Activated CD4-positive, alpha-beta T cell treated with anti-CD3 and anti-CD28 coated beads, Interleukin-2, amount 50 U/mL, for 24 hours (primary cell): ENCODE measurements around the gene OR8B2.
"Not testable (repeated sequence)": the region's sequence is repeated elsewhere in the genome, so short reads cannot be mapped to it uniquely, and the experiment has no call there.

ENCODE experiments used
- DNase-seq, 2 donors: peaks; one replicate each; pipeline ENCODE4 v3.0.0-alpha.2; 2020; ENCODE audit warnings: low read depth in 1 of 2, low spot score in 1 of 2

The OR8B2 gene

GRCh38 chr11:124384399-124384798 lies at the start of gene OR8B2:
Gene OR8B2, minus strand, starts transcription at chr11:124384499. Its CDS starts 1,156 bp downstream, at chr11:124383343.
- DNase-seq, result no peak

- DNase-seq, result no peak
These were observed 45.3 kb upstream of the OR8B2 start for GRCh38 chr11:124429599-124429998.

DNA sequence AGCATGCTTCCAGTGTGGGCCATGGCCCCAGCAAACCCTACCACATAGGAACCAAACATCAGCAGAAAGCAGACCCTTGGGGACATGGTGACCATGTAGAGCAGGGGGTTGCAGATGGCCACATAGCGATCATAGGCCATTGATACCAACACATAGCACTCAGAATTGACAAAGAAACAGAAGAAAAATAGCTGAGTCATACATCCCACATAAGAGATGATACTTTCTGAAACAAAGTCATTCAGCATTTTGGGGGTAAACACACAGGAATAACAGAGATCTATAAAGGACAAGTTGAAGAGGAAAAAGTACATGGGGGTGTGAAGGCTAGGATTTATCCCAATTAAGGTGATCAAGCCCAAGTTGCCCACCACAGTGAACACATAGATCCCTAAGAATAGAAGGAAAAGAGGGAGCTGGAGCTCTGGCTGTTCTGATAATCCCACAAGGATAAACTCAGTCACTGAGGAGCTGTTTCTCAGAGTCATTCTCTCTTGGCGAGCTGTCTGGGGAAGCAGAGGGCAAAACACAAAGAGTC lies 40.2 kb upstream of the OR8B2 start, which contains the start of gene OR8B4:
Gene OR8B4 (minus strand): TSS at position 488 of the 538 bp plus-strand sequence. CDS start 0 bp downstream, at position 488.
- no peak for DNase-seq

- no peak for DNase-seq
These were observed 36.7 kb upstream of the OR8B2 start for GRCh38 chr11:124421043-124421442.

DNA sequence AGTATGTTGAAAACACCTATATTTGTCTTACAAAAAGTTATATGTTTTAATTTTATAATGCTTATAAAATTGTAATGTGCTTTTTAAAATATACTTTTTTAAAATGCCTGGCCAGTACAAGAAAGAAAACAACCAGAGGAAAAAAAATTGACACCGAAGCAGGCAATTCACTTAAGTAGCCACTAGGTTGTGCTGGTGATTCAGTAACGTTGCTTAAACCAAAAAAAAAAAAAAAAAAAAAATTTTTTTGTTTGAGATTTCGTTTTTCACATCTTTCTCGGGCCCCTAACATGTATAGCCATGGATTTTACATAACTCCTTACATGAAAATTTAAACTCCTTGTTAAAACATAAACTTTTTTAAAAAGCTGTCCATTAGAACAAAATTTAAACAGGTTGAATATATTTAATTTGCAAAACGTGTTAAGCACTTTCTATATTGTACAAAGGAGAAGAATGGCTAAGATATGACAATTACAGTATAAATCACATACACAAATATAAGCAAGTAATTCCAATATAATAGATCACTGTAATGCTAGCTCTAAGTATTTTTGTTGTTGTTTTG lies 31.1 kb upstream of the OR8B2 start:
- DNase-seq, result no peak

DNA sequence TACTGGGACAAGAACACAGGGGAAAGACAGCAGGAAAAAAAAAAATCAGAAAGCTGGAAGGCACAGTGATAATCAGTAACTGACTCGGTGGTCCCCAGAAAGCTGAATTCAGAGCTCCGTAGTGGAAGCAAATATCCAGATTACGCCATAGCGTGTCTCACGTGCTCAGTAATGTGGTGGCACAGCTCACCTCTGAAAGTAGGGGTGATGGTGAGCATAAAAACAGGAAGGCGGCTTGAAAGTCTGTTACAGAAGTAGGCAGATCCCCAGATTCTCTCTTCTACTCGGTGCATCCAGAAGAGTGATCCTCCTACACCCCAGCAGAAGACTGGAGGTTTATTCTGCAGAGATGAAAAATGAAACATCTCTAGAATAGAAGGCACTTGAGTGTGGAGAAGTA lies 25.6 kb upstream of the OR8B2 start:
- no peak for DNase-seq

- no peak for DNase-seq
These were observed 21.3 kb upstream of the OR8B2 start for GRCh38 chr11:124405581-124405980.

DNA sequence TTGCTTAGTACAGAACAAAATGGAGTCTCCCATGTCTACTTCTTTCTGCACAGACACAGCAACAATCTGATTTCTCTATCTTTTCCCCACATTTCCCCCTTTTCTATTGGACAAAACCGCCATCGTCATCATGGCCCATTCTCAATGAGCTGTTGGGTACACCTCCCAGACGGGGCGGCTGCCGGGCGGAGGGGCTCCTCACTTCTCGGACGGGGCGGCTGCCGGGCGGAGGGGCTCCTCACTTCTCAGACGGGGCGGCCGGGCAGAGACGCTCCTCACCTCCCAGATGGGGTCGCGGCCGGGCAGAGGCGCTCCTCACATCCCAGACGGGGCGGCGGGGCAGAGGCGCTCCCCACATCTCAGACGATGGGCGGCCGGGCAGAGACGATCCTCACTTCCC lies 18.9 kb upstream of the OR8B2 start:
- not testable (repeated sequence) for DNase-seq

DNA sequence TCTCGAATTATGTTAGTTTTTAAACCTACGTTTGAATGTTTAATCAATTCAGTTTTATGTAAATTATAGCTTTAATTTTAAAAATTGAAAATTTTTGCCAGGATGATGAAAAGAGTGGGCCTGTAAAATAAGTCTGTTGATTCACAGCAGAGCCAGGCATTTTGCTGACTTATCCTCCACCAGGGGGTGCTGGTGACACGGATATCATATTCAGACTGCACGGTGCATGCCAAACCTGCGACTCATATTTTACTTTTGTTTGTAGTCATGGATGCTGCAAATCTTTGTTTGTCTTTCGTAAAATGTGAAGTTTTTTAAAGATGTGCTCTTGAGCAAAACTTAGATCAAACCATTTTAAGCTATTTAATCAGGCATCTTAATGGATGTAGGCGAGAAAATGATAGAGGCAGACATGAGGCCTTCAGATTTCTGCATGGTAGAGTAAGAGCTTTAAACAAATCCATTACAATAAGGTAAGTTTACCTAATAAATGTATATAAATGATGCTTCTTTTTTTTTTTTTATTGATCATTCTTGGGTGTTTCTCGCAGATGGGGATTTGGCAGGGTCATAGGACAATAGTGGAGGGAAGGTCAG lies 18.1 kb upstream of the OR8B2 start:
- peak in 1 of 2 donors; percentile 27 for DNase-seq

- no peak for DNase-seq
These were observed 14.6 kb upstream of the OR8B2 start, which contains the start of gene OR8B3 for GRCh38 chr11:124398924-124399323. Gene OR8B3, minus strand, starts transcription at chr11:124399024. Its CDS starts 1,673 bp downstream, at chr11:124397351.

- DNase-seq, result not testable (repeated sequence)
These were observed 12.5 kb upstream of the OR8B2 start for GRCh38 chr11:124396847-124397246.

DNA sequence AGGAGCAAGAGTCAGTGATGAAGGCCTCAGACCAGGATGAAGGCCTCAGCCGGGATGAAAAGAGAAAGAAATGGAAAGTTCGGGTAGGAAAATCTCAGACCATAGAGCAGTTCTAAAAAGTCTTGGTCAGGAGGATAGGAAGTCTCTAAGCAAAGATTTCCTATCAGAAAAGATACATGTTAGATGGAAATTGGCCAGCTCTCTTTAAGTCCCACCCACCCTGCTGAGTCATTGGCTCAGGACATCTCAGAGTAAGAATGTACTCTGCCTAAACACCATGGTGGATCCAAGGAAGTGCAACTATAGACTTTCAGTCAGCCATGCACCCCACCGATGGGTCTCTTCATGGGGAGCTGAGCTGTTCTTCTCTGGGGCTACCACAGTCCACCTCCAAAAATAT lies 10.1 kb upstream of the OR8B2 start:
- DNase-seq, result no peak

GRCh38 chr11:124382857-124383256 lies 1.4 kb downstream of the OR8B2 start:
- not testable (repeated sequence) for DNase-seq

DNA sequence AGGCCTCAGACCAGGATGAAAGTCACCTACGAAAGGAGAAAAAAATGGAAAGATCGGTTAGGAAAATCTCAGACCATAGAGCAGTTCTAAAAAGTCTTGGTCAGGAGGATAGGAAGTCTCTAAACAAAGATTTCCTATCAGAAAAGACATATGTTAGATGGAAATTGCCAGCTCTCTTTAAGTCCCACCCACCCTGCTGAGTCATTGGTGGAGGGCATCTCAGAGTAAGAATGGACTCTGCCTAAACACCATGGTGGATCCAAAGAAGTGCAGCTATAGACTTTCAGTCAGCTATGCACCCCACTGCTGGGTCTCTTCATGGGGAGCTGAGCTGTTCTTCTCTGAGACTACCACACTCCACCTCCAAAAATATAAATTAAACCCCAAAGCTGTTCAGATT lies 3.7 kb downstream of the OR8B2 start:
- DNase-seq, result no peak

- DNase-seq, result no peak
These were observed 8.0 kb downstream of the OR8B2 start for GRCh38 chr11:124376280-124376679.

GRCh38 chr11:124359566-124359965 lies 24.7 kb downstream of the OR8B2 start:
- no peak for DNase-seq

- no peak for DNase-seq
These were observed 37.9 kb downstream of the OR8B2 start for GRCh38 chr11:124346311-124346955.

- DNase-seq, result no peak
These were observed 40.0 kb downstream of the OR8B2 start for GRCh38 chr11:124344346-124344745.

- no peak for DNase-seq
These were observed 44.2 kb downstream of the OR8B2 start for GRCh38 chr11:124340142-124340447.

DNA sequence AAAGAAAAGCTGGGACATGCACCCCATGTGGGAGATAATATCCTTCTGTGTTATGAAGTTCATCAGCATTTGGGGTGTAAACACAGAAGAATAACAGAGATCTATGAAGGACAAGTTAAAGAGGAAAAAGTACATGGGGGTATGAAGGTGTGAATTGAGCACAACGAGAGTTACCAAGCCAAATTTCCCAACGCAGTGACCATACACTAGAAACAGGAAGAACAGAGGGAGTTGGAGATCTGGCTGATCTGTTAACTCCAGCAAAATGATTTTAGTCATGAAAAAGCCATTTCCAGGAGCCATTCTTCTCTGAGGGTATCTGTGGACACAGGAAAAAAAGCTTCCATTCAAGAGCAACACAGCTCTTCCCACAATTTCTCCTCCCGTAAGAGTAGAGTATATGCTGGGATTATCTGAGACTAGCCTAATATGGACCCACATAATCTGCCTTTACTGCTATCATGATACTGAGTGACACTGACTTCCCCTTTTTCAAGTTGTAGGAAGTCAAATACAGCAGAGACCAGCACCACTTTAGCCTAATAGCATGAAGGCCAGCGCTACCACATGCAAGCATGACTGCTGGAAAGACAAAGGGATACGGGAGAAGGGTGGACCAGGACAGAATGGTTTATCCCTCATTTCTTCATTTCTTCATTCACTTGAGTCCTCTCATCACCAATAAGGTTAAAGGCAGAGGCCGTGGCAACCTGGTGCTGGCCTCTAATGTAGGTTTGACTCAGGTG lies 44.7 kb downstream of the OR8B2 start:
- DNase-seq, result no peak
